Eye (tissue), 1 donor: ENCODE results near the gene RIBC1.
"Not testable (repeated sequence)": the region's sequence is repeated elsewhere in the genome, so short reads cannot be mapped to it uniquely, and the experiment has no call there.

Experiments used
- DNase-seq: peaks from one replicate; pipeline ENCODE4 v3.0.0-alpha.2; 2015

RIBC1 gene

GRCh38 chrX:53437206-53437605, 14.5 kb downstream of the RIBC1 start:
- DNase-seq = no peak

- no peak for DNase-seq
Observed at GRCh38 chrX:53438174-53438831, 15.6 kb downstream of the RIBC1 start.

GRCh38 chrX:53438832-53439230, 16.2 kb downstream of the RIBC1 start:
- DNase-seq = no peak

GRCh38 chrX:53440101-53440500, 17.4 kb downstream of the RIBC1 start:
- DNase-seq = no peak

GRCh38 chrX:53440621-53441517, 18.2 kb downstream of the RIBC1 start:
- peak; percentile 30 for DNase-seq

GRCh38 chrX:53441531-53442321, 19.1 kb downstream of the RIBC1 start:
- peak; percentile 82 for DNase-seq

- DNase-seq = no peak
Observed at GRCh38 chrX:53442322-53442631, 19.6 kb downstream of the RIBC1 start.

GRCh38 chrX:53445977-53446376, 23.3 kb downstream of the RIBC1 start:
- peak; percentile 32 for DNase-seq

GRCh38 chrX:53447441-53447840, 24.8 kb downstream of the RIBC1 start:
- no peak for DNase-seq

- no peak for DNase-seq
Observed at GRCh38 chrX:53449632-53450031, 27.0 kb downstream of the RIBC1 start.

- no peak for DNase-seq
Observed at GRCh38 chrX:53452812-53453211, 30.1 kb downstream of the RIBC1 start.

- no peak for DNase-seq
Observed at GRCh38 chrX:53456254-53456653, 33.6 kb downstream of the RIBC1 start.

- DNase-seq = no peak
Observed at GRCh38 chrX:53458082-53458481, 35.4 kb downstream of the RIBC1 start.

GRCh38 chrX:53468659-53469058, 46.0 kb downstream of the RIBC1 start:
- not testable (repeated sequence) for DNase-seq

- no peak for DNase-seq
Observed at GRCh38 chrX:53471346-53471745, 48.7 kb downstream of the RIBC1 start.

- no peak for DNase-seq
Observed at GRCh38 chrX:53474707-53475106, 52.0 kb downstream of the RIBC1 start.

- no peak for DNase-seq
Observed at GRCh38 chrX:53476371-53476770, 53.7 kb downstream of the RIBC1 start.

- no peak for DNase-seq
Observed at GRCh38 chrX:53479301-53479700, 56.6 kb downstream of the RIBC1 start.
